ENCODE data around the gene ALDH1A1.

Gene ALDH1A1

GRCh38 chr9:72936679-72937078, 16.2 kb downstream of the ALDH1A1 start:
- no CpG with 5 or more reads among the region's 2 CpGs for WGBS (ENCODE audit: extremely low coverage, insufficient coverage, insufficient read length)
- Histone ChIP-seq H2BK5ac (ENCODE audit: low read depth, low read length, poor library complexity) (no peak overlapping the region), H3K9me3 (ENCODE audit: insufficient read depth, low read depth, low read length) (no peaks in the 10 kb centered on the region), H3K4me2 (ENCODE audit: low read length) (no peak overlapping the region), H3K79me1 (ENCODE audit: low read length) (no peaks in the 10 kb centered on the region), H2BK120ac (ENCODE audit: insufficient read depth, low read length, poor library complexity) (no peak overlapping the region), H3K9ac (ENCODE audit: low read length) (no peak overlapping the region), H3K18ac (ENCODE audit: low read length) (no peak overlapping the region), H3K79me2 (ENCODE audit: control insufficient read depth, insufficient read depth, low read length, poor library complexity) (no peaks in the 10 kb centered on the region), H3K4me1 (ENCODE audit: control insufficient read depth in 1 of 2, insufficient read depth in 2 of 2, low read length in 2 of 2) (no peaks in the 10 kb centered on the region), H3K4ac (ENCODE audit: low read depth, low read length) (no peak overlapping the region), H2BK12ac (ENCODE audit: low read length) (no peak overlapping the region), H3K4me3 (ENCODE audit: low read depth, low read length) (no peak overlapping the region), H3K23ac (ENCODE audit: low read length) (no peak overlapping the region), H4K12ac (ENCODE audit: low read depth, low read length) (no peak overlapping the region), H2AFZ (ENCODE audit: insufficient read depth, low read length, poor library complexity) (no peak overlapping the region), H4K91ac (ENCODE audit: low read depth, low read length) (no peak overlapping the region), H3K36me3 (ENCODE audit: control insufficient read depth in 1 of 2, insufficient read depth in 2 of 2, low read length in 2 of 2) (no peaks in the 10 kb centered on the region), H3K27me3 (ENCODE audit: insufficient read depth, low read length) (no peaks in the 10 kb centered on the region), H2AK5ac (ENCODE audit: low read length) (no peak overlapping the region), H3K27ac (ENCODE audit: low read depth, low read length) (no peak overlapping the region), H4K8ac (ENCODE audit: low read depth, low read length) (no peak overlapping the region), H3K14ac (ENCODE audit: low read length) (no peak overlapping the region)
- no peak for DNase-seq

GRCh38 chr9:72936266-72936665, 16.6 kb downstream of the ALDH1A1 start:
- H2AK5ac ChIP-seq (ENCODE audit: low read length): no peak overlapping the region
- H3K4me1 ChIP-seq (ENCODE audit: control insufficient read depth in 1 of 2, insufficient read depth in 2 of 2, low read length in 2 of 2): no peaks in the 10 kb centered on the region
- WGBS (ENCODE audit: extremely low coverage, insufficient coverage, insufficient read length): no CpG with 5 or more reads among the region's 2 CpGs
- H2BK5ac ChIP-seq (ENCODE audit: low read depth, low read length, poor library complexity): no peak overlapping the region
- H3K27ac ChIP-seq (ENCODE audit: low read depth, low read length): no peak overlapping the region
- no peak overlapping the region for H2AFZ ChIP-seq (ENCODE audit: insufficient read depth, low read length, poor library complexity)
- H3K9me3 ChIP-seq (ENCODE audit: insufficient read depth, low read depth, low read length): no peaks in the 10 kb centered on the region
- no peak overlapping the region for H3K23ac ChIP-seq (ENCODE audit: low read length)
- no peak overlapping the region for H3K9ac ChIP-seq (ENCODE audit: low read length)
- H3K79me2 ChIP-seq (ENCODE audit: control insufficient read depth, insufficient read depth, low read length, poor library complexity): no peaks in the 10 kb centered on the region
- H3K79me1 ChIP-seq (ENCODE audit: low read length): no peaks in the 10 kb centered on the region
- no peaks in the 10 kb centered on the region for H3K36me3 ChIP-seq (ENCODE audit: control insufficient read depth in 1 of 2, insufficient read depth in 2 of 2, low read length in 2 of 2)
- no peak overlapping the region for H2BK12ac ChIP-seq (ENCODE audit: low read length)
- no peak overlapping the region for H4K8ac ChIP-seq (ENCODE audit: low read depth, low read length)
- no peak overlapping the region for H3K18ac ChIP-seq (ENCODE audit: low read length)
- H3K4me3 ChIP-seq (ENCODE audit: low read depth, low read length): no peak overlapping the region
- H3K27me3 ChIP-seq (ENCODE audit: insufficient read depth, low read length): no peaks in the 10 kb centered on the region
- H4K12ac ChIP-seq (ENCODE audit: low read depth, low read length): no peak overlapping the region
- no peak overlapping the region for H4K91ac ChIP-seq (ENCODE audit: low read depth, low read length)
- no peak overlapping the region for H2BK120ac ChIP-seq (ENCODE audit: insufficient read depth, low read length, poor library complexity)
- H3K14ac ChIP-seq (ENCODE audit: low read length): no peak overlapping the region
- no peak for DNase-seq
- H3K4ac ChIP-seq (ENCODE audit: low read depth, low read length): no peak overlapping the region
- no peak overlapping the region for H3K4me2 ChIP-seq (ENCODE audit: low read length)

- DNase-seq: no peak
- no peak overlapping the region for H3K23ac ChIP-seq (ENCODE audit: low read length)
- no peak overlapping the region for H3K4me2 ChIP-seq (ENCODE audit: low read length)
- no peak overlapping the region for H2AFZ ChIP-seq (ENCODE audit: insufficient read depth, low read length, poor library complexity)
- no peak overlapping the region for H3K27ac ChIP-seq (ENCODE audit: low read depth, low read length)
- no CpG with 5 or more reads among the region's 4 CpGs for WGBS (ENCODE audit: extremely low coverage, insufficient coverage, insufficient read length)
- no peaks in the 10 kb centered on the region for H3K4me1 ChIP-seq (ENCODE audit: control insufficient read depth in 1 of 2, insufficient read depth in 2 of 2, low read length in 2 of 2)
- no peak overlapping the region for H3K9ac ChIP-seq (ENCODE audit: low read length)
- H2BK12ac ChIP-seq (ENCODE audit: low read length): no peak overlapping the region
- H3K36me3 ChIP-seq (ENCODE audit: control insufficient read depth in 1 of 2, insufficient read depth in 2 of 2, low read length in 2 of 2): no peaks in the 10 kb centered on the region
- no peak overlapping the region for H3K18ac ChIP-seq (ENCODE audit: low read length)
- H4K12ac ChIP-seq (ENCODE audit: low read depth, low read length): no peak overlapping the region
- no peak overlapping the region for H3K4ac ChIP-seq (ENCODE audit: low read depth, low read length)
- H3K4me3 ChIP-seq (ENCODE audit: low read depth, low read length): no peak overlapping the region
- no peak overlapping the region for H4K8ac ChIP-seq (ENCODE audit: low read depth, low read length)
- no peaks in the 10 kb centered on the region for H3K79me1 ChIP-seq (ENCODE audit: low read length)
- no peaks in the 10 kb centered on the region for H3K27me3 ChIP-seq (ENCODE audit: insufficient read depth, low read length)
- no peaks in the 10 kb centered on the region for H3K79me2 ChIP-seq (ENCODE audit: control insufficient read depth, insufficient read depth, low read length, poor library complexity)
- no peak overlapping the region for H2AK5ac ChIP-seq (ENCODE audit: low read length)
- H2BK120ac ChIP-seq (ENCODE audit: insufficient read depth, low read length, poor library complexity): no peak overlapping the region
- H2BK5ac ChIP-seq (ENCODE audit: low read depth, low read length, poor library complexity): no peak overlapping the region
- H3K14ac ChIP-seq (ENCODE audit: low read length): no peak overlapping the region
- H3K9me3 ChIP-seq (ENCODE audit: insufficient read depth, low read depth, low read length): no peaks in the 10 kb centered on the region
- no peak overlapping the region for H4K91ac ChIP-seq (ENCODE audit: low read depth, low read length)
Observed at GRCh38 chr9:72935595-72935994, 17.3 kb downstream of the ALDH1A1 start.

GRCh38 chr9:72933730-72934665, 18.9 kb downstream of the ALDH1A1 start:
- Histone ChIP-seq H3K14ac (ENCODE audit: low read length) (no peak overlapping the region), H3K79me2 (ENCODE audit: control insufficient read depth, insufficient read depth, low read length, poor library complexity) (no peaks in the 10 kb centered on the region), H3K23ac (ENCODE audit: low read length) (no peak overlapping the region), H2AK5ac (ENCODE audit: low read length) (no peak overlapping the region), H3K9me3 (ENCODE audit: insufficient read depth, low read depth, low read length) (no peaks in the 10 kb centered on the region), H3K18ac (ENCODE audit: low read length) (no peak overlapping the region), H2BK5ac (ENCODE audit: low read depth, low read length, poor library complexity) (no peak overlapping the region), H2BK120ac (ENCODE audit: insufficient read depth, low read length, poor library complexity) (no peak overlapping the region), H4K12ac (ENCODE audit: low read depth, low read length) (no peak overlapping the region), H3K27ac (ENCODE audit: low read depth, low read length) (no peak overlapping the region), H3K9ac (ENCODE audit: low read length) (no peak overlapping the region), H3K4ac (ENCODE audit: low read depth, low read length) (no peak overlapping the region), H3K79me1 (ENCODE audit: low read length) (no peaks in the 10 kb centered on the region), H3K4me1 (ENCODE audit: control insufficient read depth in 1 of 2, insufficient read depth in 2 of 2, low read length in 2 of 2) (no peaks in the 10 kb centered on the region), H3K4me2 (ENCODE audit: low read length) (no peak overlapping the region), H2AFZ (ENCODE audit: insufficient read depth, low read length, poor library complexity) (no peak overlapping the region), H4K91ac (ENCODE audit: low read depth, low read length) (no peak overlapping the region), H3K4me3 (ENCODE audit: low read depth, low read length) (no peak overlapping the region), H4K8ac (ENCODE audit: low read depth, low read length) (no peak overlapping the region), H3K27me3 (ENCODE audit: insufficient read depth, low read length) (no peaks in the 10 kb centered on the region), H3K36me3 (ENCODE audit: control insufficient read depth in 1 of 2, insufficient read depth in 2 of 2, low read length in 2 of 2) (no peaks in the 10 kb centered on the region), H2BK12ac (ENCODE audit: low read length) (no peak overlapping the region)
- no CpG with 5 or more reads among the region's 4 CpGs for WGBS (ENCODE audit: extremely low coverage, insufficient coverage, insufficient read length)
- DNase-seq: no peak
